Activated CD8-positive, alpha-beta T cell treated with anti-CD3 and anti-CD28 coated beads for 36 hours (primary cell): Measurements from ENCODE around the gene SMPD4. TPM values are rescaled to one million over a fixed set of nuclear protein-coding genes. Genes with fewer than 3 reads are reported as not detected.
"Not testable (repeated sequence)": the region's sequence is repeated elsewhere in the genome, so short reads cannot be mapped to it uniquely, and the experiment has no call there.

Experiments
- ATAC-seq: fragments of 200-7000 bp; cut with Tn5 transposase; one replicate; pipeline ENCODE4 v1.10.0; 2021; ENCODE audit warnings: mild to moderate bottlenecking, moderate library complexity
- CTCF ChIA-PET: fragments of 350-600 bp; sonication (Branson Sonifier 250); formaldehyde crosslinking; loops from one replicate; lab custom pipeline; 2021; ENCODE audit warnings: antibody characterized with exemption; lab: Charles Lee
- POLR2A ChIA-PET: fragments of 350-600 bp; sonication (Branson Sonifier 250); formaldehyde crosslinking; loops from one replicate; lab custom pipeline; 2021; ENCODE audit warnings: antibody characterized with exemption; lab: Charles Lee
- DNase-seq: peaks from one replicate; pipeline ENCODE4 v3.0.0-alpha.2; 2020
- H3K27ac Mint-ChIP-seq: one replicate; pipeline ENCODE4 v1.8.0; 2021; ENCODE audit warnings: mild to moderate bottlenecking, mixed read lengths
- H3K27me3 Mint-ChIP-seq: one replicate; pipeline ENCODE4 v1.8.0; 2021; ENCODE audit warnings: mixed read lengths
- H3K36me3 Mint-ChIP-seq: one replicate; pipeline ENCODE4 v1.8.0; 2021; ENCODE audit warnings: low read depth, mixed read lengths
- H3K4me1 Mint-ChIP-seq: one replicate; pipeline ENCODE4 v1.8.0; 2021; ENCODE audit warnings: low read depth, mixed read lengths
- H3K4me3 Mint-ChIP-seq: one replicate; pipeline ENCODE4 v1.8.0; 2021; ENCODE audit warnings: mild to moderate bottlenecking, moderate library complexity, mixed read lengths
- H3K9me3 Mint-ChIP-seq: one replicate; pipeline ENCODE4 v1.8.0; 2021; ENCODE audit warnings: mixed read lengths
- intact Hi-C: fragments of 100-400 bp; cut with micrococcal nuclease; formaldehyde crosslinking; loops from one replicate; pipeline ENCODE4 v1.10.0; 2022
- total RNA-seq, 2 experiments: library from RNA; stranded (reverse); gene quantifications; one replicate each; pipeline ENCODE4 v1.2.3, GENCODE V29; 2021

SMPD4 gene
- total RNA-seq, 2 experiments from 2014 or later: 73.8 to 75.8 TPM

DNA sequence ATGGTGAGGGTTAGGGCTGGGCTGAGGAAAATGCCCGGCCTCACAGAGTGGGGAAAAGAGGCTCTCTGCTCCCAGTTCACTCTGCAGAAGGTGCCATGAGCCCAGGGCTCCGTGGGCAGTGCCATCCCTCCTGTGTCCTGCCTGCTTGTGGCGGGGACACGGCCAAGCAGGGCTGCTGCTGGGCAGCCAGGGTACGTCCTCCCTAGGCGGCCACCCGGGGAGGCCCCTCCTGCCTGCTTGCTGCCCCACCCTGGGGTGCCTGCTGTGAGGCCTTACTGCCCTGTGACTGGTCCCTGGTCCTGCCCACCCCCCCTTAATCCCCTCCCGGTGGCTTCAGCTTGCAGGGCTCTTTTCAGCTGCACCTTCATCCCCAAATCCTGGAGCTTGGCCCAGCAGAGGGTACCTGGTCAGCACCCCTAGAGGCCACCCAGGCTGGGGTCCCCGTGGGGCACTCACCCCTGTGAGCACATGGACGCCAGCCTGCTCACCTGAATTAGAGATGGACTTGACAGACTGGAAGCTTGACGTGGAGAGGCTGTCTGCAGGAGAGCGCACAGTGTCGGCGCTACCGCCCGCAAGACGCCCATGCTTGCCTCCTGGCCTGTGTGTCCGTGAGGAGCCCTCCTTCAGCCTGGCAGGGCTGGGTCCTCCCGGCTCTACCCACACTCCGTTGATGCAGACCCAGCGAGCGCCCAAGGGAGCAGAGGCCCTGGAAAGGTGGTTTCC lies 39.6 kb downstream of the SMPD4 start:
- H3K4me3 Mint-ChIP-seq, intact Hi-C loops: not testable (repeated sequence)

GRCh38 chr2:130141002-130141401 lies 40.4 kb downstream of the SMPD4 start:
- intact Hi-C loops, ATAC-seq, CTCF ChIA-PET, DNase-seq, H3K27ac Mint-ChIP-seq, H3K4me3 Mint-ChIP-seq, H3K9me3 Mint-ChIP-seq, H3K36me3 Mint-ChIP-seq, H3K4me1 Mint-ChIP-seq, H3K27me3 Mint-ChIP-seq, POLR2A ChIA-PET: not testable (repeated sequence)

More for the DNA sequence above, 39.6 kb downstream of the SMPD4 start:
- DNase-seq, H3K27ac Mint-ChIP-seq, H3K9me3 Mint-ChIP-seq, POLR2A ChIA-PET, CTCF ChIA-PET, H3K27me3 Mint-ChIP-seq, ATAC-seq, H3K36me3 Mint-ChIP-seq, H3K4me1 Mint-ChIP-seq: not testable (repeated sequence)

DNA sequence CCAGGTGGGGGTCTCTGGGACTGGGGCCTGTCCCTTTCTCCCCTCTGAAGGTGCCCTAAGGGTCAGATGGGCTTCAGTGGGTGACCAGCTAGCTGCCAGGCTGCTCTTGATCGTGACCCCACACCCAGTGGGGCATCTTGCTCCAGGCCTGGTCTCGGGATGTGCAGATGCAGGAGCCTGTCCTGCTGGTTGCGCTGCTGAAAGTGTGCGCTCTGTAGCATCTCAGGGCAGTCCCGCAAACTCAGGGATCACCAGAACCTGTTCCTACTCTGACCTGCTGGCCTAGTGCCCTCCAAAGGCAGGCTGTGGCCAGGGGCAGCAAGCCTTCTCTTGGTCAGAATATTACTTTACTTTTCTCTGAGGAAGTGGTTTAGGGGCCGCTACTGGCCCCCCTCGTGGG lies 40.9 kb downstream of the SMPD4 start:
- intact Hi-C loops, H3K27me3 Mint-ChIP-seq, DNase-seq, H3K36me3 Mint-ChIP-seq, CTCF ChIA-PET, POLR2A ChIA-PET, H3K27ac Mint-ChIP-seq, H3K4me3 Mint-ChIP-seq, H3K9me3 Mint-ChIP-seq, ATAC-seq, H3K4me1 Mint-ChIP-seq: not testable (repeated sequence)

- intact Hi-C loops, H3K4me1 Mint-ChIP-seq, DNase-seq, ATAC-seq, H3K27me3 Mint-ChIP-seq, H3K36me3 Mint-ChIP-seq, H3K27ac Mint-ChIP-seq, H3K4me3 Mint-ChIP-seq, H3K9me3 Mint-ChIP-seq, CTCF ChIA-PET, POLR2A ChIA-PET: not testable (repeated sequence)
These were observed 41.8 kb downstream of the SMPD4 start for GRCh38 chr2:130139331-130140280.

DNA sequence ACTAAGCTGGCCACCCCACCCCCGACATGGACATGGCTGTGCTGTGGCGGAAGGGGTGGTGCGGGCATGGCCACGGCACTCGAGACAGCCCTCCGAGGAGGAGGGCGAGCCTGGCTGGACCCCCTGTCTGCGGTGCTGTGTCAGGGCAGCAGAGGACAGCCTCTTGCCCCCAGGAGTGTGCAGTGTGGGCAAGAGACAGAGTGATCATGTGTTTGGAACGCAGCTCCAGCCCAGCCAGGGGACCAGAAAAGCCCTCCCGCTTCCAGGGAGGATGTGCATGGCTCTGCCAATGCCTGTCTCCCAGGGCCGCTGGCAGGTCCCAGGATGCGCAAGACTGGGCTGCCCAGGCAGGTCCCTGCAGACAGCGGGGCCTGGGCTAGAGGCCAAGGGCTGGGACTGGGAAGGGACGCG lies 42.6 kb downstream of the SMPD4 start:
- DNase-seq, H3K27me3 Mint-ChIP-seq, ATAC-seq, POLR2A ChIA-PET, intact Hi-C loops, H3K4me1 Mint-ChIP-seq, H3K36me3 Mint-ChIP-seq, CTCF ChIA-PET, H3K4me3 Mint-ChIP-seq, H3K9me3 Mint-ChIP-seq, H3K27ac Mint-ChIP-seq: not testable (repeated sequence)

- H3K9me3 Mint-ChIP-seq, H3K4me1 Mint-ChIP-seq, CTCF ChIA-PET, H3K36me3 Mint-ChIP-seq, intact Hi-C loops, H3K27me3 Mint-ChIP-seq, H3K4me3 Mint-ChIP-seq, ATAC-seq, DNase-seq, POLR2A ChIA-PET, H3K27ac Mint-ChIP-seq: not testable (repeated sequence)
These were observed 43.1 kb downstream of the SMPD4 start for GRCh38 chr2:130138326-130138725.

GRCh38 chr2:130137118-130137517 lies 44.3 kb downstream of the SMPD4 start:
- DNase-seq, H3K27me3 Mint-ChIP-seq, H3K9me3 Mint-ChIP-seq, POLR2A ChIA-PET, H3K4me1 Mint-ChIP-seq, H3K36me3 Mint-ChIP-seq, H3K27ac Mint-ChIP-seq, CTCF ChIA-PET, ATAC-seq, H3K4me3 Mint-ChIP-seq, intact Hi-C loops: not testable (repeated sequence)

DNA sequence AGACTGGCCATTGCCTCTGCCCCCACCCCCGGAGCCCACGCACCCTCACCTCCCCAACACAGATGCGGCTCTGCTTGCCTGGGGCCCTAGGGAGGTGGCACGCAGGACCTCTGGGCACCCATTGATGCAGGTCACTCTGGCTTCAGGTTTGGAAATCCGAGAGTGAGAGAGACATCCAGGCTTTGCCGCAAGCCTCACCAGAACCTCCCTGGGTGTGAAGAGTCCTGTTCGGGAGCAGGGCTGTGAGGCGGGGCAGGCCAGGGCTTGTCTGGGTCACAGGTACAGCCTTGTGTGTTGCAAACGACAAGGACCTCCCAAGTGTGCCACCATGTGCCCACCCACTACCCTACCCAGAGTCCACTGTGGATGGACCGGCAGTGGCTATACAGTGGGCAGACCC lies 44.9 kb downstream of the SMPD4 start:
- POLR2A ChIA-PET, H3K27ac Mint-ChIP-seq, H3K4me3 Mint-ChIP-seq, H3K9me3 Mint-ChIP-seq, H3K36me3 Mint-ChIP-seq, intact Hi-C loops, ATAC-seq, DNase-seq, H3K4me1 Mint-ChIP-seq, CTCF ChIA-PET, H3K27me3 Mint-ChIP-seq: not testable (repeated sequence)
